CD4-positive, CD25-positive, alpha-beta regulatory T cell (primary cell): ENCODE measurements around the gene CA5B. TPM values are rescaled to one million over a fixed set of nuclear protein-coding genes. Genes with fewer than 3 reads are reported as not detected.
"Not testable (repeated sequence)": the region's sequence is repeated elsewhere in the genome, so short reads cannot be mapped to it uniquely, and the experiment has no call there.

Experiments
- ATAC-seq, 2 donors: fragments of 150-1000 bp; cut with Tn5 transposase; one replicate each; pipeline ENCODE4 v1.10.0; 2021; ENCODE audit warnings: low read depth in 2 of 2, moderate number of reproducible peaks in 2 of 2, moderate library complexity in 1 of 2
- DNase-seq, 3 donors: peaks; one replicate each; pipeline versions ENCODE4 v3.0.0 to v3.0.0-alpha.2; 2012 to 2022; ENCODE audit warnings: mixed read lengths in 1 of 3
- H3K27ac ChIP-seq: one replicate; pipeline ENCODE4 v1.7.0; 2013; ENCODE audit warnings: mild to moderate bottlenecking, low read length; ENCODE audit not compliant: insufficient read depth, poor library complexity, severe bottlenecking
- H3K27me3 ChIP-seq: one replicate; pipeline ENCODE4 v1.7.0; 2013; ENCODE audit warnings: low read length; ENCODE audit not compliant: control insufficient read depth, insufficient read depth
- H3K36me3 ChIP-seq: one replicate; pipeline ENCODE4 v1.7.0; 2013; ENCODE audit warnings: mild to moderate bottlenecking, low read length, moderate library complexity; ENCODE audit not compliant: control insufficient read depth, insufficient read depth
- H3K4me1 ChIP-seq: 2 replicates; pipeline ENCODE4 v1.7.0; 2013; ENCODE audit warnings: mild to moderate bottlenecking, low read length; ENCODE audit not compliant: insufficient read depth, control insufficient read depth, poor library complexity, severe bottlenecking
- H3K4me3 ChIP-seq: one replicate; pipeline ENCODE4 v1.7.0; 2013; ENCODE audit warnings: low read depth, mild to moderate bottlenecking, low read length, moderate library complexity
- H3K9me3 ChIP-seq, 2 experiments: 1 replicate in 1 of 2; 2 replicates in 1 of 2; pipeline ENCODE4 v1.7.0; 2013; ENCODE audit warnings: low read length in 2 of 2, mild to moderate bottlenecking in 1 of 2, moderate library complexity in 1 of 2; ENCODE audit not compliant: control insufficient read depth in 2 of 2
- H3K27ac Mint-ChIP-seq, 3 donors: one replicate each; pipeline ENCODE4 v1.8.0; 2020 to 2022; ENCODE audit warnings: mild to moderate bottlenecking in 3 of 3, mixed read lengths in 3 of 3, moderate library complexity in 2 of 3
- H3K27me3 Mint-ChIP-seq: one replicate; pipeline ENCODE4 v1.8.0; 2022; ENCODE audit warnings: mild to moderate bottlenecking, mixed read lengths
- H3K36me3 Mint-ChIP-seq: one replicate; pipeline ENCODE4 v1.8.0; 2020; ENCODE audit warnings: mixed read lengths
- H3K4me1 Mint-ChIP-seq, 4 donors: one replicate each; pipeline ENCODE4 v1.8.0; 2020 to 2022; ENCODE audit warnings: mixed read lengths in 4 of 4, mild to moderate bottlenecking in 1 of 4
- H3K4me3 Mint-ChIP-seq, 4 donors: one replicate each; pipeline ENCODE4 v1.8.0; 2020 to 2022; ENCODE audit warnings: mild to moderate bottlenecking in 4 of 4, mixed read lengths in 4 of 4, moderate library complexity in 3 of 4
- H3K9me3 Mint-ChIP-seq, 7 donors: one replicate each; pipeline ENCODE4 v1.8.0; 2020 to 2022; ENCODE audit warnings: mixed read lengths in 7 of 7, mild to moderate bottlenecking in 3 of 7, moderate library complexity in 2 of 7
- polyA plus RNA-seq, 4 donors: library from polyadenylated mRNA; unstranded; fragments of 300-500 nt; fragmentation: Illumina TruSeq; gene quantifications; one replicate each; pipeline ENCODE4 v1.2.3, GENCODE V29; 2021
- total RNA-seq: library from RNA; stranded (reverse); gene quantifications from one replicate; pipeline ENCODE4 v1.2.3, GENCODE V29; 2022

The CA5B gene
- total and polyA plus RNA-seq, 5 donors from 2014 or later, result 34.9 to 74.3 (median 52.5) TPM

GRCh38 chrX:15739886-15740285 is 1.8 kb downstream of the CA5B start:
- Histone ChIP-seq H3K27me3 (no peaks in the 10 kb centered on the region), H3K27ac (no peak overlapping the region), H3K4me3 (peak overlapping the region; percentile 90), H3K36me3 (peaks cover 9% of the 10 kb centered on the region), H3K4me1 (peaks cover 26% of the 10 kb centered on the region), H3K9me3 (no peaks in the 10 kb centered on the region)
- DNase-seq (no peak), ATAC-seq (no peak)
- Mint-ChIP-seq H3K27ac (no peak overlapping the region), H3K9me3 (no peaks in the 10 kb centered on the region), H3K4me3 (peak overlapping the region; percentile 92 to 97 (median 96)), H3K4me1 (peaks cover 32 to 73% (median 39%) of the 10 kb centered on the region in 4 donors), H3K27me3 (no peaks in the 10 kb centered on the region), H3K36me3 (peaks cover 29% of the 10 kb centered on the region)

- peaks cover 13% of the 10 kb centered on the region for H3K4me1 ChIP-seq
- H3K4me3 Mint-ChIP-seq, result peak overlapping the region in 2 of 4 donors; percentile 3 to 67
- H3K27me3 Mint-ChIP-seq, result no peaks in the 10 kb centered on the region
- ATAC-seq, result no peak
- H3K4me3 ChIP-seq, result no peak overlapping the region
- DNase-seq, result no peak
- H3K4me1 Mint-ChIP-seq, result peaks cover 25 to 83% (median 47%) of the 10 kb centered on the region in 4 donors
- no peaks in the 10 kb centered on the region for H3K27me3 ChIP-seq
- H3K36me3 Mint-ChIP-seq, result peaks cover 56% of the 10 kb centered on the region
- H3K36me3 ChIP-seq, result peaks cover 9% of the 10 kb centered on the region
- peak overlapping the region in 2 of 3 donors; percentile 18 to 71 for H3K27ac Mint-ChIP-seq
- no peaks in the 10 kb centered on the region for H3K9me3 ChIP-seq
- peaks cover 0 to 2% (median 0%) of the 10 kb centered on the region in 7 donors for H3K9me3 Mint-ChIP-seq
- no peak overlapping the region for H3K27ac ChIP-seq
Observed at GRCh38 chrX:15744181-15744867, 6.3 kb downstream of the CA5B start.

- DNase-seq (no peak), ATAC-seq (no peak)
- no peaks in the 10 kb centered on the region for H3K9me3 ChIP-seq
- no peak overlapping the region for H3K4me3 ChIP-seq
- H3K27ac ChIP-seq, result no peak overlapping the region
- no peak overlapping the region for H3K4me3 Mint-ChIP-seq
- peaks cover 59% of the 10 kb centered on the region for H3K36me3 Mint-ChIP-seq
- H3K27me3 ChIP-seq, result no peaks in the 10 kb centered on the region
- H3K4me1 Mint-ChIP-seq, result peaks cover 27 to 83% (median 48%) of the 10 kb centered on the region in 4 donors
- peak overlapping the region in 1 of 3 donors; percentile 24 for H3K27ac Mint-ChIP-seq
- peaks cover 13% of the 10 kb centered on the region for H3K4me1 ChIP-seq
- H3K27me3 Mint-ChIP-seq, result no peaks in the 10 kb centered on the region
- peaks cover 9% of the 10 kb centered on the region for H3K36me3 ChIP-seq
- H3K9me3 Mint-ChIP-seq, result peaks cover 0 to 2% (median 0%) of the 10 kb centered on the region in 7 donors
Observed at GRCh38 chrX:15745179-15745578, 7.1 kb downstream of the CA5B start.

- H3K4me1 Mint-ChIP-seq, result peaks cover 33 to 88% (median 54%) of the 10 kb centered on the region in 4 donors
- not testable (repeated sequence) for ATAC-seq, H3K9me3 Mint-ChIP-seq, H3K4me3 ChIP-seq, H3K9me3 ChIP-seq, DNase-seq, H3K36me3 ChIP-seq, H3K27me3 Mint-ChIP-seq, H3K27me3 ChIP-seq, H3K27ac ChIP-seq
- H3K4me3 Mint-ChIP-seq, result peak overlapping the region in 1 of 4 donors; percentile 50
- peak overlapping the region in 2 of 3 donors; percentile 44 to 59 for H3K27ac Mint-ChIP-seq
- peaks cover 55% of the 10 kb centered on the region for H3K36me3 Mint-ChIP-seq
- peaks cover 24% of the 10 kb centered on the region for H3K4me1 ChIP-seq
Observed at GRCh38 chrX:15746651-15747050, 8.6 kb downstream of the CA5B start.

GRCh38 chrX:15747626-15748173 is 9.6 kb downstream of the CA5B start:
- ATAC-seq, result no peak
- Mint-ChIP-seq H3K27ac (peak overlapping the region in 1 of 3 donors; percentile 94), H3K9me3 (peaks cover 0 to 2% (median 0%) of the 10 kb centered on the region in 7 donors), H3K27me3 (peaks cover 7% of the 10 kb centered on the region), H3K4me3 (peak overlapping the region in 1 of 4 donors; percentile 50), H3K36me3 (peaks cover 50% of the 10 kb centered on the region), H3K4me1 (peaks cover 29 to 88% (median 49%) of the 10 kb centered on the region in 4 donors)
- Histone ChIP-seq H3K36me3 (peaks cover 5% of the 10 kb centered on the region), H3K27me3 (no peaks in the 10 kb centered on the region), H3K27ac (no peak overlapping the region), H3K9me3 (no peaks in the 10 kb centered on the region), H3K4me3 (no peak overlapping the region), H3K4me1 (peaks cover 34% of the 10 kb centered on the region)
- DNase-seq, result no peak

- H3K36me3 ChIP-seq, result no peaks in the 10 kb centered on the region
- Mint-ChIP-seq H3K4me3 (peak overlapping the region; percentile 27 to 72 (median 69)), H3K4me1 (peaks cover 23 to 87% (median 45%) of the 10 kb centered on the region in 4 donors), H3K36me3 (peaks cover 45% of the 10 kb centered on the region), H3K9me3 (peaks cover 0 to 2% (median 0%) of the 10 kb centered on the region in 7 donors), H3K27me3 (peaks cover 7% of the 10 kb centered on the region), H3K27ac (peak overlapping the region; percentile 90 to 95 (median 94))
- H3K9me3 ChIP-seq, result no peaks in the 10 kb centered on the region
- peak overlapping the region; percentile 68 for H3K4me3 ChIP-seq
- peaks cover 44% of the 10 kb centered on the region for H3K4me1 ChIP-seq
- no peaks in the 10 kb centered on the region for H3K27me3 ChIP-seq
- ATAC-seq (no peak), DNase-seq (peak in 1 of 3 donors; percentile 12)
- peak overlapping the region; percentile 93 for H3K27ac ChIP-seq
Observed at GRCh38 chrX:15748841-15749240, 10.8 kb downstream of the CA5B start.

- Mint-ChIP-seq H3K36me3 (peaks cover 42% of the 10 kb centered on the region), H3K4me3 (peak overlapping the region; percentile 51 to 93 (median 70)), H3K27me3 (peaks cover 7% of the 10 kb centered on the region), H3K9me3 (peaks cover 0 to 2% (median 0%) of the 10 kb centered on the region in 7 donors), H3K27ac (peak overlapping the region; percentile 90 to 95 (median 94)), H3K4me1 (peaks cover 23 to 88% (median 47%) of the 10 kb centered on the region in 4 donors)
- peaks cover 51% of the 10 kb centered on the region for H3K4me1 ChIP-seq
- no peaks in the 10 kb centered on the region for H3K27me3 ChIP-seq
- peak overlapping the region; percentile 68 for H3K4me3 ChIP-seq
- H3K9me3 ChIP-seq, result no peaks in the 10 kb centered on the region
- H3K36me3 ChIP-seq, result no peaks in the 10 kb centered on the region
- H3K27ac ChIP-seq, result peak overlapping the region; percentile 93
- DNase-seq (peak in 2 of 3 donors; percentile 47 to 73), ATAC-seq (peak; percentile 57 to 69)
Observed at GRCh38 chrX:15749642-15750610, 11.9 kb downstream of the CA5B start.
